Activated naive CD4-positive, alpha-beta T cell treated with anti-CD3 and anti-CD28 coated beads for 36 hours (primary cell): ENCODE data around the gene OR5AU1. TPM values are rescaled to one million over a fixed set of nuclear protein-coding genes. Genes with fewer than 3 reads are reported as not detected.
"Not testable (repeated sequence)": the region's sequence is repeated elsewhere in the genome, so short reads cannot be mapped to it uniquely, and the experiment has no call there.

Source experiments
- CTCF ChIA-PET: fragments of 350-600 bp; sonication (Branson Sonifier 250); formaldehyde crosslinking; loops from one replicate; lab custom pipeline; 2021; ENCODE audit warnings: antibody characterized with exemption; lab: Charles Lee
- DNase-seq: peaks from one replicate; pipeline ENCODE4 v3.0.0-alpha.2; 2020
- H3K27ac Mint-ChIP-seq: one replicate; pipeline ENCODE4 v1.8.0; 2021; ENCODE audit warnings: mild to moderate bottlenecking, mixed read lengths
- H3K27me3 Mint-ChIP-seq: one replicate; pipeline ENCODE4 v1.8.0; 2021; ENCODE audit warnings: low read depth, mixed read lengths
- H3K36me3 Mint-ChIP-seq: one replicate; pipeline ENCODE4 v1.8.0; 2021; ENCODE audit warnings: low read depth, mixed read lengths
- H3K4me1 Mint-ChIP-seq: one replicate; pipeline ENCODE4 v1.8.0; 2021; ENCODE audit warnings: low read depth, mixed read lengths
- H3K4me3 Mint-ChIP-seq: one replicate; pipeline ENCODE4 v1.8.0; 2021; ENCODE audit warnings: mild to moderate bottlenecking, moderate library complexity, mixed read lengths
- H3K9me3 Mint-ChIP-seq: one replicate; pipeline ENCODE4 v1.8.0; 2021; ENCODE audit warnings: mixed read lengths
- intact Hi-C: fragments of 100-400 bp; cut with micrococcal nuclease; formaldehyde crosslinking; loops from one replicate; pipeline ENCODE4 v1.15.1; 2023
- total RNA-seq, 2 experiments: library from RNA; stranded (reverse); gene quantifications; one replicate each; pipeline ENCODE4 v1.2.3, GENCODE V29; 2021

Gene OR5AU1
- total RNA-seq, 2 experiments from 2014 or later, result not detected

- DNase-seq, result no peak
- Mint-ChIP-seq H3K9me3 (no peaks in the 10 kb centered on the region), H3K4me3 (no peak overlapping the region), H3K27ac (no peak overlapping the region), H3K36me3 (no peaks in the 10 kb centered on the region), H3K4me1 (peaks cover 9% of the 10 kb centered on the region), H3K27me3 (no peaks in the 10 kb centered on the region)
- CTCF ChIA-PET, result interaction anchor here (0.5 to 1.3 kb wide), 2 partner anchors 88 to 115 kb away, joined by 3 to 4 read pairs; no protein-coding TSS in a partner anchor
- intact Hi-C loops, result no loop called here
Observed at GRCh38 chr14:21192875-21193535, 37.1 kb upstream of the OR5AU1 start.

GRCh38 chr14:21192447-21192822 lies 36.6 kb upstream of the OR5AU1 start:
- H3K4me3 Mint-ChIP-seq, result peak overlapping the region; percentile 62
- no peaks in the 10 kb centered on the region for H3K36me3 Mint-ChIP-seq
- CTCF ChIA-PET, result interaction anchor here (0.5 to 1.3 kb wide), 2 partner anchors 88 to 116 kb away, joined by 3 to 4 read pairs; no protein-coding TSS in a partner anchor
- no peak for DNase-seq
- H3K9me3 Mint-ChIP-seq, result no peaks in the 10 kb centered on the region
- H3K4me1 Mint-ChIP-seq, result peaks cover 8% of the 10 kb centered on the region
- no peak overlapping the region for H3K27ac Mint-ChIP-seq
- no peaks in the 10 kb centered on the region for H3K27me3 Mint-ChIP-seq
- intact Hi-C loops, result no loop called here

- H3K9me3 Mint-ChIP-seq, result no peaks in the 10 kb centered on the region
- H3K27me3 Mint-ChIP-seq, result no peaks in the 10 kb centered on the region
- H3K27ac Mint-ChIP-seq, result no peak overlapping the region
- H3K36me3 Mint-ChIP-seq, result no peaks in the 10 kb centered on the region
- peak overlapping the region; percentile 62 for H3K4me3 Mint-ChIP-seq
- DNase-seq, result peak; percentile 72
- peaks cover 8% of the 10 kb centered on the region for H3K4me1 Mint-ChIP-seq
- CTCF ChIA-PET, result interaction anchor here (1.3 kb wide), 1 partner anchor 87 kb away, joined by 4 read pairs; no protein-coding TSS in a partner anchor
- intact Hi-C loops, result no loop called here
Observed at GRCh38 chr14:21191809-21192446, 36.1 kb upstream of the OR5AU1 start.

GRCh38 chr14:21191261-21191808 lies 35.5 kb upstream of the OR5AU1 start:
- Mint-ChIP-seq H3K36me3 (no peaks in the 10 kb centered on the region), H3K4me1 (peaks cover 8% of the 10 kb centered on the region), H3K4me3 (peak overlapping the region; percentile 62), H3K27me3 (no peaks in the 10 kb centered on the region), H3K9me3 (no peaks in the 10 kb centered on the region), H3K27ac (no peak overlapping the region)
- no peak for DNase-seq
- intact Hi-C loops, result no loop called here
- CTCF ChIA-PET, result interaction anchor here (0.6 kb wide), 1 partner anchor 127 kb away, joined by 3 read pairs; no protein-coding TSS in a partner anchor

- peaks cover 6% of the 10 kb centered on the region for H3K27me3 Mint-ChIP-seq
- H3K4me3 Mint-ChIP-seq, result no peak overlapping the region
- intact Hi-C loops, result no loop called here
- no peaks in the 10 kb centered on the region for H3K4me1 Mint-ChIP-seq
- H3K9me3 Mint-ChIP-seq, result peaks cover 5% of the 10 kb centered on the region
- peaks cover 2% of the 10 kb centered on the region for H3K36me3 Mint-ChIP-seq
- no peak overlapping the region for H3K27ac Mint-ChIP-seq
- CTCF ChIA-PET, result no interaction called here
- no peak for DNase-seq
Observed at GRCh38 chr14:21185491-21185890, 29.6 kb upstream of the OR5AU1 start.

- H3K4me3 Mint-ChIP-seq, result no peak overlapping the region
- CTCF ChIA-PET, result no interaction called here
- no peak overlapping the region for H3K27ac Mint-ChIP-seq
- H3K36me3 Mint-ChIP-seq, result peaks cover 2% of the 10 kb centered on the region
- peaks cover 6% of the 10 kb centered on the region for H3K27me3 Mint-ChIP-seq
- DNase-seq, result no peak
- intact Hi-C loops, result no loop called here
- H3K9me3 Mint-ChIP-seq, result peaks cover 5% of the 10 kb centered on the region
- no peaks in the 10 kb centered on the region for H3K4me1 Mint-ChIP-seq
Observed at GRCh38 chr14:21184254-21184653, 28.4 kb upstream of the OR5AU1 start.

- intact Hi-C loops, result no loop called here
- Mint-ChIP-seq H3K27me3 (peaks cover 6% of the 10 kb centered on the region), H3K4me1 (no peaks in the 10 kb centered on the region), H3K9me3 (peaks cover 10% of the 10 kb centered on the region), H3K4me3 (no peak overlapping the region), H3K27ac (no peak overlapping the region), H3K36me3 (peaks cover 2% of the 10 kb centered on the region)
- CTCF ChIA-PET, result interaction anchor here (0.6 to 1.1 kb wide), 3 partner anchors 52 to 260 kb away, joined by 3 read pairs; no protein-coding TSS in a partner anchor
- DNase-seq, result no peak
Observed at GRCh38 chr14:21182166-21182565, 26.3 kb upstream of the OR5AU1 start.

- CTCF ChIA-PET, result no interaction called here
- Mint-ChIP-seq H3K27ac (no peak overlapping the region), H3K4me3 (no peak overlapping the region), H3K4me1 (no peaks in the 10 kb centered on the region), H3K36me3 (no peaks in the 10 kb centered on the region), H3K27me3 (peaks cover 18% of the 10 kb centered on the region), H3K9me3 (peaks cover 1% of the 10 kb centered on the region)
- no peak for DNase-seq
- intact Hi-C loops, result no loop called here
Observed at GRCh38 chr14:21171128-21171527, 15.3 kb upstream of the OR5AU1 start.

GRCh38 chr14:21169573-21169972 lies 13.7 kb upstream of the OR5AU1 start:
- CTCF ChIA-PET, result no interaction called here
- Mint-ChIP-seq H3K4me1 (no peaks in the 10 kb centered on the region), H3K4me3 (no peak overlapping the region), H3K27me3 (peaks cover 18% of the 10 kb centered on the region), H3K36me3 (no peaks in the 10 kb centered on the region), H3K9me3 (peaks cover 1% of the 10 kb centered on the region), H3K27ac (no peak overlapping the region)
- intact Hi-C loops, result no loop called here
- no peak for DNase-seq

GRCh38 chr14:21168055-21168454 lies 12.2 kb upstream of the OR5AU1 start:
- H3K36me3 Mint-ChIP-seq, result no peaks in the 10 kb centered on the region
- H3K9me3 Mint-ChIP-seq, result peaks cover 1% of the 10 kb centered on the region
- H3K4me1 Mint-ChIP-seq, result no peaks in the 10 kb centered on the region
- peaks cover 18% of the 10 kb centered on the region for H3K27me3 Mint-ChIP-seq
- no peak overlapping the region for H3K27ac Mint-ChIP-seq
- H3K4me3 Mint-ChIP-seq, result no peak overlapping the region
- CTCF ChIA-PET, result interaction anchor here (0.7 kb wide), 1 partner anchor 149 kb away, joined by 3 read pairs; no protein-coding TSS in a partner anchor
- peak; percentile 7 for DNase-seq
- intact Hi-C loops, result no loop called here

- DNase-seq, H3K36me3 Mint-ChIP-seq: not testable (repeated sequence)
Observed at GRCh38 chr14:21165670-21166069, 9.8 kb upstream of the OR5AU1 start.

GRCh38 chr14:21165002-21165605 lies 9.2 kb upstream of the OR5AU1 start:
- intact Hi-C loops, H3K4me1 Mint-ChIP-seq: not testable (repeated sequence)
- CTCF ChIA-PET, result interaction anchor here (1.3 to 1.7 kb wide), 2 partner anchors 9 to 60 kb away, joined by 3 read pairs; partner anchors contain the start of gene OR5AU1

More at GRCh38 chr14:21165670-21166069, 9.8 kb upstream of the OR5AU1 start:
- H3K9me3 Mint-ChIP-seq, intact Hi-C loops, H3K4me3 Mint-ChIP-seq, H3K27ac Mint-ChIP-seq, H3K4me1 Mint-ChIP-seq: not testable (repeated sequence)
- peaks cover 11% of the 10 kb centered on the region for H3K27me3 Mint-ChIP-seq
- CTCF ChIA-PET, result interaction anchor here (1.3 to 1.7 kb wide), 2 partner anchors 10 to 61 kb away, joined by 3 read pairs; partner anchors contain the start of gene OR5AU1

More at GRCh38 chr14:21165002-21165605, 9.2 kb upstream of the OR5AU1 start:
- not testable (repeated sequence) for H3K27ac Mint-ChIP-seq, H3K36me3 Mint-ChIP-seq, H3K9me3 Mint-ChIP-seq, H3K4me3 Mint-ChIP-seq, DNase-seq, H3K27me3 Mint-ChIP-seq
